HG02973 (cell line): ENCODE data around the gene PRR14.

ENCODE experiments used
- ATAC-seq: cut with Tn5 transposase; IDR thresholded peaks from one replicate; pipeline ENCODE4 v1.9.1; 2021; ENCODE audit warnings: moderate library complexity; ENCODE audit not compliant: unreplicated experiment

The PRR14 gene

DNA sequence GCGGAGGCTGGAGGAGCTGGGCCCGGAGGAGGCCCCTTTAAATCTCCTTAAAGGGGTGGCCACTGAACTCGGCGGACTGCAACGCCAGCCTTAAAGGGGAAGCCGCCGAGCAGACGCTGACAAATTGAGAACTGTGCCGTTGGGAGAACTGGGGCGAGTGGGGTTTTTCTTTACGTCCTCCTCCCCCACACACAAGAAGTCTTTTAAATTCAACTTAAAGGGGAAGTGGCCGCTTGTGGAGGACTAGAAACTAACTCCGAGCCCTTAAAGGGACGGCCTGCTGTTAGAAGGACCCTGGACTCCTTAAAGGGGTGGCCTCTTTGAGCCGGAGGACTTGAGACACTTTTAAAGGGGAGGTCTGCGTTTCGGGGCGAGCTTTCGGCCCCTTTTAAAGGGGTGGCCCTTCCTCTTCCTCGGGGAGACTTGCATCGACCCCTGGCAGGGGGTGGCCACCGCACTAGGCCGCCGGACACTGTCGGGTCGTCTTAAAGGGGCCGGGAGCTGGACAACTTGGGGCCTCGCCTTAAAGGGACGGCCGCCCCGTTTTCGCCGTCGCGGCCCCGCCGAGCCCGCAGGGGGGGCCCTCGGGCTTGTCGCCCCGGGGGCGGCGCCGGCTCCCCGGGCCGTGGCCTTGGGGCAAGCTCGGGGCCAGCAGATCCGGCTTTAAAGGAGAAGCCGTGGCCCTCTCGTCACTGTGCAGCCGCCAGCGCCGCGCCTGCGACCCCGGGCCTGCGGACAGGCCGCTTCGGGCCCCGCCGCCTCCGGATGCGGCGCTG is 8.2 kb downstream of the PRR14 start:
- ATAC-seq = peak; percentile 45

DNA sequence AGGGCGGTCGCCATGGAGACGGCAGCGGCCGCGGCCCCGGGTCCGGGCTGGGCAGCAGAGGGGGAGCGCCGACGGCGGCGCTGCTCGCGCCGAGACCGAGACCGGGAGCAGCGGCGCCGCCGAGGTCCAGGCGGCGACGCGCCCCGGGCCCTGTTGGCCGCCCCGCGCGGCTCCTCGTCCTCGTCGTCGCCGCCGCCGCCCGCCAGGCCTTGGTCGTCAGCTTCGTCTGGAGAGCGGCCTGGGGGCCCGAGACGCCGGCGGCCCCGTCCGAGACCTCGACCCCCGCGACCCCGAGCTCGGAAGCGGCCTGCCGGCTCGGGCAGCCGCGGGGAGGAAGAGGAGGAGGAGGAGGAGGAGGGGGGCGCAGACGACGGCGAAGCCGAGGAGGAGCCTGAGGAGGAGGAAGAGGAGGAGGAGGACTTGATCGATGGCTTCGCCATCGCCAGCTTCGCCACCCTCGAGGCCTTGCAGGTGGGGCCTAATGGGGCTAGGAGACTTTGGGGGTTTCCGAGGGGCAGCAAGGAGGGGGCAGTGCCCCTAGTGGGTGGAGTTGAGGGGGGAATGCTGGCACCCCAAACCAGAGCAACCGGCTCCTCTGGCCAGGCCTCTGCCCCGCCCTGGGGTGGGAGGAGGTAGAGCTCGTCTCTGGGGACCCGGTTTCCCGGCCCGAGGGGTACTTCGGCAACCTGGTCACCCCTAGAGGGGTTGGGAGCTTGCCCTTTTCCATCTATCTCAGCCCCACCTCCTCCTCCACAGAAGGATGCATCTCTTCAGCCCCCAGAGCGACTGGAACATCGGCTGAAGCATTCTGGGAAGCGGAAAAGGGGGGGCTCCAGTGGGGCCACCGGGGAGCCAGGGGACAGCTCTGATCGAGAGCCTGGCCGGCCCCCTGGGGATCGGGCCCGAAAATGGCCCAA is 9.0 kb downstream of the PRR14 start:
- ATAC-seq = no peak

DNA sequence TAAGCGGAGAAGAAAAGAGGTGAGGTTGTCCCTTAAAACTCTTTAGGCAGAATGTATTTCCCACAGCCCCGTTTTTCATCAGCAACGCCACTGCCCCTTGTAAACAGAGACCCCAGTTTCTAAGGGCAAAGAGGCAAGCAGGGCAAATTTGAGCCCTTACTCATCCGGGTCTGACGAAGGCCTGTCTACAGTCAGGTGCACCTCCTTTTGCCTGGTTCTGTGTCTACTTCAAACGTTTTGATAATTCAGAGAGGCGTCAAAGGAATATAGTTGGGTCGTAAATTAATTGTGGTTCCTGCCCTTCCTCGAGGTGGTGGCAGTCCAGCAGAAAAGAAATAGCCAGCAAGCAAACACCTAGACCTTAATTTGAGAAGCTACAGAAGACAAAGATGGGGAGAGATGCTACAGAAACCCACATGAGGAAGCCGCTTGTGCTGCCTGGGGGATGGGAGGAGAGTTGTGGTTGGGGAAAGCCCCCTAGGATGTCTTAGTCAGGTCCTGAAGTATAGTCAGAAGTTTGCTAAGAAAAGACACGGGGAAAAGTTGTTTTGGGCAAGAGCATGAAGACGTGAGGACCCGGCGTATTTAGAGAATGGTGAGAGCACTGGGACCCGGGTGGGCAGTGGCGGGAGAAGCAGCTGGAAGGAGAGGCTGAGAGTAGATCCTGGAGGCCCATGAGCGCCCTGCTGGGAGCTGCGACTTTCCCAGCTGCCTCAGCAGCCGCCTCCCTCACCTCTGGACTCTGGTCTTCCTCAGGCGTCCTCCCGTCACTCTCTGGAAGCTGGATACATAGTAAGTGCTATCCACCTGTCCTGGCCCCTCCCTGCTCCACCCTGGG is 9.9 kb downstream of the PRR14 start:
- ATAC-seq = no peak

DNA sequence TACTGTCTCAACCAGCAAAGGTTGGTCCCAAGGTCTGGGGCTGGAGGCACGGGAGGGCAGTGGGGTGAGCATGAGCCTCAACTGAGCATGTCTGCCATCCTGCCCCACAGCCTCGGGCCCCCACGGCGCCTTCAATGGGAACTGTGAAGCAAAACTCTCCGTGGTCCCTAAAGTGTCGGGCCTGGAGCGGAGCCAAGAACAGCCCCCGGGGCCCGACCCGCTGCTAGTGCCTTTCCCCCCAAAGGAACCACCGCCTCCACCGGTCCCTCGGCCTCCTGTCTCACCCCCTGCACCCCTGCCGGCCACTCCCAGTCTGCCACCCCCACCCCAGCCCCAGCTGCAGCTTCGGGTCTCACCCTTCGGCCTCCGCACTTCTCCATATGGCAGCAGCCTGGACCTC is 11.7 kb downstream of the PRR14 start:
- no peak for ATAC-seq

DNA sequence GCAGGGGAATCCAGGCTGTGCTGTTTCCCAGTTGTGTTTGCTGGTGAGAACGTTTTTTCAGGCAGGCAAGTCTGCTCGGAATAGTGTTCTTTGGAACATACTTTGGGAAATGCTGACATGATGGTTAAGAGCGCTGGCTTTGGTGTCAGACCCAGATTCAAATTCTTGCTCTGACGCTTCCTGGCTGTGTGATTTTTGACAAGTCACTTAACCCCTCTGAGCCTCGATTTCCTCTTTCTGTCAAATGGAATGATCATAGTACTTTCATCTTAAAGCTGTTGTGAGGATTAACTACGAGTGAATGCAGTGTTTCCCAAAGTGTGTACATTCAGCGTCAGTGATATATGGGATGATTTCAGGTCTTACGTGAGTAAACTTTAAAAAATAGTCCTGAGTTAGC is 12.3 kb downstream of the PRR14 start:
- no peak for ATAC-seq

DNA sequence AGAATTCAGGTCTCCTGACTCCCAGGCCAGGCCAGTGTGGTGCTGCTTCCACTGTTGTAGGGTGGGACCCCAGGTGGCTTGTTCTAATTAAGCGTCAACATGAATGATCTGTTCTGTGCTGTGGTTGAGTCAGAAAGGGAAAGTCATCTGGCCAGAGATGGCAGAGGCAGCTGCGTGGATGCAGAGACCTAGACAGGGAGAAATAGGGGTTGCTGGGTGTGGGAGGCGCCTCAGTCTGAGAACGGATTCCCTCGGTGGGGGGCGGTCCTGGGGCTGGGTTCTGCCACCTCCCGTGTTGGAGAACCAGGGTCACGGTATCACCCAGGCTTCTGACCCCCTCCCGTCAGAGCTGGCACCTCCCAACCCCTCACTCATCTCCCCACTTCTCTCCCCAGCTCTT is 13.1 kb downstream of the PRR14 start:
- no peak for ATAC-seq

DNA sequence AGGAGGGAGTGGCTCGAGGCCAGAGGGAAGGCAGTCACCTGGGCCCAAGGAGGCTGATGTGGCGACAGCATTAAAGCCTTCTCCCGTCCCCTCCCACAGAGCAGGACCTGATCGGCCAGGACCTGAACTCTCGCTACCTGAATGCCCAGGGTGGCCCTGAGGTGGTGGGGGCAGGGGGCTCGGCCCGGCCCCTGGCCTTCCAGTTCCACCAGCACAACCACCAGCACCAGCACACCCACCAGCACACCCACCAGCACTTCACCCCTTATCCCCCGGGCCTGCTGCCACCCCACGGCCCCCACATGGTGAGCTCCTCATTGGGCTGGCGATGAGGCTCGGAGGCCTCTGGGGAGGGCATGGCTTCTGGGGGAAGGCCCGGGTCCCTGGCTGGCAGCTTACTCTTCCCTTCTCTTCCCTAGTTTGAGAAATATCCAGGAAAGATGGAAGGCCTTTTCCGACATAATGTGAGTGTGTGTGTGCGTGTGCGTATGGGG is 13.9 kb downstream of the PRR14 start:
- ATAC-seq = no peak

DNA sequence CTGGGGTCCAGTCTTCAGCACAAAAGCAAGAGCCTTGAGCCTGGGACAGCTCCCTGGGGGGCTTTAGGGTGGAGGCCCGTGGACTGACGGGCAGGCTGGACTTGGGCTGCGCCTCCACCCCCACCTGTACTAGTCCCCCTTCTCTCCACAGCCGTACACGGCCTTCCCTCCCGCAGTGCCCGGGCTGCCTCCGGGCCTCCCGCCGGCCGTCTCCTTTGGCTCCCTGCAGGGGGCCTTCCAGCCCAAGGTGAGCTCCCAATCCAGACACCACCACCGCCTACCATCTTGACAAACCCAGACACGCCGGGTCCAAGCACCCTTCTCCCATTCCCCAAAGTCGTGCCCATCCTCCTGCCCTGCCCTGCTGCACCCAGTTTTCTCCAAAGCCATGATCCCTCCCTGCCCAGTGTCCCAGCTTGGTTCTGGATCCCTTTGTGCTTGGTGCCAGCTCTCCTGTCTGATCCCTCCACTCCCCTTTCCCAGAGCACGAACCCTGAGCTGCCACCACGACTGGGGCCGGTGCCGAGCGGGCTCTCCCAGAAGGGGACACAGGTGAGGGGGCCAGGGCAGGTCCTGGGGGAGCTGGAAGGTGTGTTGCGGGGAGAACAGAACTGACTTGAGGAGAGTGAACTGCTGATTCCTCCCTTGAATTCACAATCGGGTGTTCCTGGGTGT is 14.5 kb downstream of the PRR14 start:
- ATAC-seq = no peak

DNA sequence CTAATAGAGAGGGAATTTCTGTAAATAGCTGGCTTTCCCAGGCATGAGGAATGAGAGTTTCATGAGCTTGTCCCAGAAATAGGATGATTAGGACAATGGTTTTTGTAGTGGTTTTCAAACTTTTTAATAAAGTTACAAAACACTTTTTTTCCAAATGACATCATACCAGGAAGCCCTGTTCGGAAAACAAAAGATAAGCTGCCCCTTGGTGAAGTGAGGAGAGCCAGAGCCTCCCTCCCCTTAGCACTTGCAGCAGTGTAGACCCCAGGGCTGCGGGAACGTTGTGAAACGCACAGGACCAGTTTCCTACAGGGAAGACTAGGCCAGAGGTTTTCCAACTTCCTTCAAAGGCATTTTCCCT is 15.1 kb downstream of the PRR14 start:
- ATAC-seq = no peak

DNA sequence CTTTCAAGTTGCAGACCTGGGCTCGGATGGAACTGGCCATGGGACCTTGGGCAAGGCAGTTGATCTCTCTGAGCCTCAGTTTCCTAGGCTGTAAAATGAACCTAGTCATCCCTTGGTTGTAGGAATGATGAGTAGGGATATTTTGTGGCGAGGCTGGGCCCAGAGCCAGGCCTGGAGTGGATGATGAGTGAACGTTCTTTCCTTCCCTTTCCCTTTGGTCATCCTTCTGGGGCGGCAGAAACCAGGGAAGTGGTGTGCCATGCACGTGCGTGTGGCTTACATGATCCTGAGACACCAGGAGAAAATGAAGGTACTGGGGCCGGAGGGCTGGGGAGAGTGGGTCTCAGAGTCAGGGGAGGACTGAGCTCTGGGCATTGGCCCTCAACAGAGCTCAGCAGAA is 15.9 kb downstream of the PRR14 start:
- ATAC-seq = no peak

DNA sequence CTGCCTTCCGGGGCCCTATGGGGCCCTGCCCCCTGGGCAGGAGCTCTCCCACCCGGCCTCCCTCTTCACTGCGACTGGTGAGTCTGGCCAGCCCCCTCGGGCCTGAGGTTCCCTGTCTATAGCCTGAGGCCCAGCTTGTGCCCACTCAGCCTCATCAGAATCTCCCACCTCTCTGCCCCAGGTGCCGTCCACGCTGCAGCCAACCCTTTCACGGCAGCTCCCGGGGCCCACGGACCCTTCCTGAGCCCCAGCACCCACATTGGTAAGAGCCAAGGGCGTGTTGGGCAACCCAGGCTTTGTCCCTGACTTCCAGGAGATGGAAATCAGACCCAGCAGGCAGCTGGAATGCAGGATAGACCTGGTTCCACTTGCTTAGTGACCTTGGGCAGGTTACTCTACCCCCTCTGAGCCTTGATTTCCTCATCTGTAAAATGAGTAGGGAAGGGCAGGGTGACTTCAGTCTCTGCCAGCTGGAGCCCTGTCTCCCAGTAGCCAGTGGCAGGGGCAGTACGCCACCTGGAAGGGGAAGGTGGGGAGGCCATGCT is 16.7 kb downstream of the PRR14 start:
- no peak for ATAC-seq

DNA sequence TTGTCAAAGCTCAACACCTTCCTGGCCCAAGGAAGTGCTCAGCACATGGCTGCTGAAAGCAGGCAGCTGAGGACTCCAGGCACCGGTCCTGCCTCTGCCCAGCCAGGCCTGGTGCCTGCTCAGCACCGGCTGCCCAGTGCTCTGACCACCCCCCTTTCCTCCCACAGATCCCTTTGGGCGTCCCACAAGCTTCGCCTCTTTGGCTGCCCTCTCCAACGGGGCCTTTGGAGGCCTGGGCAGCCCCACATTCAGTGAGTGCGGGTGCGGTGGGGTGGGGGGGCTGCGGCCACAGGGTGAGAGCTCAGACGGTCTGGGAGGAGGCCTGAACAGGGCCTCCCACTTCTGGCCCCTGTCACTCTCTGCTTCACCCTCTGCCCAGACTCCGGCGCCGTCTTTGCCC is 17.6 kb downstream of the PRR14 start:
- no peak for ATAC-seq

DNA sequence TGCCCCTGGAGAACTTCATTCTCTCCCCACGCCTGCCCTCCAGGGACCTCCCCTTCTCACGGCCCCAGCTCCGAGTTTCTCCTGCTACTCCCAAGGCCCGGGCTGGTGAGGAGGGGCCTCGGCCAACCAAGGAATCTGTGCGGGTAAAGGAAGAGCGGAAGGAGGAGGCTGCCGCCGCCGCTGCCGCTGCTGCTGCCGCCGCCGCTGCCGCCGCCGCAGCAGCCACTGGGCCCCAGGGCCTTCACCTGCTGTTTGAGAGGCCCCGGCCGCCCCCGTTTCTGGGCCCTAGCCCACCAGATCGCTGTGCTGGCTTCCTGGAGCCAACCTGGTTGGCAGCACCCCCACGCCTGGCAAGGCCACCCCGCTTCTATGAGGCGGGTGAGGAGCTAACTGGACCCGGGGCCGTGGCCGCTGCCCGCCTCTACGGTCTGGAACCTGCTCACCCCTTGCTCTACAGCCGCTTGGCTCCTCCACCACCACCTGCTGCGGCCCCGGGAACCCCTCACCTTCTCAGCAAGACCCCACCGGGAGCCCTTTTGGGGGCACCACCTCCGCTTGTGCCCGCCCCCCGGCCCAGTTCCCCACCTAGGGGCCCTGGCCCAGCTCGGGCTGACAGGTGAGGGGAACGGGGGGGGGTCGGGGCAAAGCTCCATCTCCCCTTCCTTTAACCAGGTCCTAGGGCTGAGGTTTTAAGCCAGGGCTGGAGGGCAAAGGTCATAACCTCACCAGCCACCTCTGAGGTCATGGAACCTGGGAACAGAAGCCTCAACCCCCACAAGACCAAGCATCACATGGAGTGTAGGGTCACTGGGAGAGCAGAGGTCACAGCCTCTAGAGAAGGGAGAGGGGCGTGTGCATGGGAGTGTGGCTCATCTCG is 18.5 kb downstream of the PRR14 start:
- ATAC-seq = no peak

DNA sequence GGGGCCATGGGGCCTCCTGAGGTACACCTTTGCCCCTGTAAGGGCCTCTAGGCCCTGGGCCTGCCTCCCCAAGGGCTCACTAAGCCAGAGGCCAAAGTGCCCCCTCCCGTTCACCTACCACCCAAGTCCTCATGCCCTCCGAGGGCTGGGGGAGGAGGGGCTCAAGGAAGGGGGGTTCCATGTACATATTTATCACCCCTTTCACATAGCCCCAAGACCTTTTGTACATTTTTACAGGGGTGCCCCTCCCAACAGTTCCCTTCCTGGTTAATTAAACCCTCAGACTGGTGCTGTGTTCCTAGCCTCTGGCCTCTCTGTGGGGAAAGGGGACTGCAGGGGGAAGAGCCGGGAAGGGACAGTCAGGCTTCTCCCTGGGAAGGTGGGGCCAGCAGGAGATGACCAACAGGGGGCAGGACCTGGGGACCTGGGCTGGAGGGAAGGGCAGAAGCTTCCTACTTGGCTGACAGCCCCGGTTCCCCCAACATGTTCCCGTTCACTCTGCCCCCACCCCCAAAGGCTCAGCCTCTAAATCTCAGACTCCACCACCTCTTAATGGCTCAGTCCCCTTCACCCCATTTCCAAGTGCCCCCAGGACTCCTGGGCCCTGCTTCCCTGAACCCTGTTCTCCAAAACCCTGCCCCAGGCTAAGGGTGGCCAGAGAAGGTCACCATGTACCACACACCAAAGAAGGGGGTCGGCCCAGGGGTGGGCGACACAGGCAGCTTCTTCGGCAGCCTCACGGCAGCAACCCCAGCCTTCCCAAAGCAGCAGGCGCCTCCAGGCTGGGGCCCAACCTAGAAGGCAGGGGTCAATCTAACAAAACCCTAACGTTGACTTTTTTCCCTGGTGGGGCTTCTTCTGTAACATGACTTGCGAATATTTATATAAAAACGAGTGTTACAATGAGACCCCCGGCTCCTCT is 19.4 kb downstream of the PRR14 start:
- ATAC-seq = no peak

DNA sequence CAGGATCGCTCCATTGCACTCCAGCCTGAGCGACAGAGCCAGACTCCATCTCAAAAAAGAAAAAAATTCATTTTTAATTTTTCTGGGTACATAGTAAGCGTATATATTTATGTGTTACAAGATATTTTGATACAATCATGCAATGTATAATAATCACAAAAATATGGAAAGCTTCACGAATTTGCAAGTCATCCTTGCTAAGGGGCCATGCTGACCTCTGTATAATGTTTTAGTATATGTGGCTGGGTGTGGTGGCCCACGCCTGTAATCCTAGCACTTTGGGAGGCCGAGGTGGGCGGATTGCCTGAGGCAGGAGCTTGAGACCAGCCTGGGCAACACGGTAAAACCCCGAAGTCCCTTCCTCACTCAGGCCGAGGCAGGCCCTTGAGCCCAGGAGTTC is 24.4 kb downstream of the PRR14 start:
- no peak for ATAC-seq

DNA sequence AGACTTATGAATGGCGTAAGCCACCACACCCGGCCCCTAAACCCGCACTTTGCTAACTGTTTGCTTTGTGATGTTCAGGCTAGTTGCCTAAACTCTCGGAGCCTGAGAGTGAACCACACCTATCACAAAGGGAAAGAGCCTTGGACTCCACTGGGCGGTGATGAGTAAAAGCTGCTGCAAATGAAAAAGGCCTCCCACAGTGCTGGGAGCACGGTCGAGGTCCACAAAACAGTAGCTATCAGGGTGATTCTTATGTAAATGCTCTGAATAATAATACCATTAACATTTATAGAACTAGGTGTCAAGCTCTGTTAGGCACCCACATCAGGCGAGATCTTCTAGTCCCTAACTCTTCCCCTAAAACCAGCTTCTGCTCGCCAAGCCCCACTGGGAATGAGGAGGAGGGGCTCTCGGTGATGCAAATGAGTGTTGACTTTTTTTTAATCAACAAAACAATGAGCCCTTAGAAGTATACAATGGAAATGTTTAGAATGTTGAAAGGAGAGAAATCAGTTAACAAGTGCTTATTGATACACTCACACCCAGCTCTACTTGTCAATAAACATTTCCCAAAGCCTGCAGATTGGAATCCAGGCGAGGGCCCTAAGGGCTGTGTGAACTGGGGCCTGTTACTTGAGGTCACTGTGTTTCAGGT is 27.3 kb downstream of the PRR14 start:
- ATAC-seq = no peak

DNA sequence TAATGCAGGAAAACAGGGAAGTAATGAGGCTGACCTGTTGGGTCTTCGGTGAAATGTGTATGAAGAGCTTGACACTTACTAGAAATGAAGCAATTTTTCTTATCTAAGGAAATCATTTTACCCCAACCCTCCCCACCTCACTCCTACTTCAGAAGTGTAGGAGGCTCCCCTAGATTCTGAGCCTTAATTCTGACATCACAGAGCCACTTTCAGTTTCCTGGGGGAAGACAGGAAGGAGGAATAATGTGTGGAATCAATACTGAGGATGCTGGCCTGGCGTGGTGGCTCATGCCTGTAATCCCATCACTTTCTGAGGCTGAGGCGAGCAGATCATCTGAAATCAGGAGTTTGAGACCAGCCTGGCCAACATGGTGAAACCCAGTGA is 27.8 kb downstream of the PRR14 start:
- ATAC-seq = no peak

DNA sequence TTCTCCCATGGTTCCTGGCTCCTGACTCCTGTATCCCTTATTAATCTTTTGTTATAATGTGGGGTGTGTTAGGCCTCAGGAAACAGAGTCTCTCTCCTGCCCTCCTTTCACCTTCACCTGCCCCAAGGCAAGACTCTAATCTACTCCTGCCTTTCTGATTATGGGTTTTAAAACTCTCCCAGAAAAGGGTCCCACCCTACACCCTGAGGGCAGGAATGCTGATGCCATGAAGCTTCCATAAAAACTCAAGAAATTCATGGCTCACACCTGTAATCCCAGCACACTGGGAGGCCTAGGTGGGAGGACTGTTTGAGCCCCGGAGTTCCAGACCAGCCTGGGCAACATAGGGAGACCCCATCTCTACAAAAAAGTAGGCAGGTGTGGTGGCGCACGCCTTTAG is 29.6 kb downstream of the PRR14 start:
- no peak for ATAC-seq
